ENCODE data around the gene PSMG4. TPM values are rescaled to one million over a fixed set of nuclear protein-coding genes. Genes with fewer than 3 reads are reported as not detected.

PSMG4 gene
- total RNA-seq, 1 experiment from 2014 or later, result 20.9 TPM

DNA sequence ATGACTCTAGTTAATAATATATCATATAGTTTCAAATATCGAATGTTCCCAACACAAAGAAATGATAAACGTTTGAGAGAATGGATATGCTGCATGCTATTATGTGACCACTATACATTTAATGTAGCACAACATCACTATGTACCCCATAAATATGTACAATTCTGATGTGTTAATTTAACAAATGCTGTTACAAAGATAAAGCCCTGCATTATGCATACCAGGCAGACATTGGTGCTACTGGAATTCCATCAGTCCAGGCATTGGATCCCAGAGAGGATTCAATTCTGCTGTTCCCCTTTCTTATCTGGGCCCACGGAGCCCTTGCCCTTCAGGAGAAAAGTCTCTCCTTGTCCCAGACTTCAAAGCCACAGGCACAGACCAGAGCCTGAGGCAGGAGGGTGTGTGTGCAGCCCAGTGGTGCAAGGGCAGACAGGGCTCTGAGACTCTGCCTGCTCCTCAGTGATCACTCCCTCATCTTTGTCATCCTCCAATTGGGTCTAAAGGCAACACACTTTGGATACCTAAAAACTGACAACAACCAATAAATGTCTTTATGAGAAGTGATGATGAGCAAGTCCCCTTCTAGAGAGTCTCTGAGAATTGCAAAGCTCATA, 45.2 kb downstream of the PSMG4 start:
- no peaks in the 10 kb centered on the region for H3K4me1 Mint-ChIP-seq (ENCODE audit: low read depth, unreplicated experiment)
- ChIA-PET CTCF (no interaction called here), POLR2A (no interaction called here)
- Histone ChIP-seq H3K9me3 (no peaks in the 10 kb centered on the region), H3K4me1 (no peaks in the 10 kb centered on the region), H3K36me3 (ENCODE audit: control insufficient read depth, insufficient read depth, low read length) (peaks cover 1% of the 10 kb centered on the region; the same call in 1 of the 2 replicates), H3K27me3 (replicated peaks; ENCODE audit: control insufficient read depth, insufficient read depth, low read length) (no peaks in the 10 kb centered on the region), H3K4me3 (ENCODE audit: low read depth, low read length) (no peak overlapping the region)
- peaks cover 54% of the 10 kb centered on the region for H3K36me3 Mint-ChIP-seq (ENCODE audit: insufficient read depth, unreplicated experiment)
- H3K9me3 Mint-ChIP-seq (ENCODE audit: unreplicated experiment), result no peaks in the 10 kb centered on the region
- intact Hi-C loops (cut with micrococcal nuclease; ENCODE audit: unreplicated experiment), result no loop called here
- H3K4me3 Mint-ChIP-seq (ENCODE audit: unreplicated experiment), result no peak overlapping the region
- H3K27me3 Mint-ChIP-seq (ENCODE audit: insufficient read depth, unreplicated experiment), result no peaks in the 10 kb centered on the region
- TF ChIP-seq, protein P1, sequence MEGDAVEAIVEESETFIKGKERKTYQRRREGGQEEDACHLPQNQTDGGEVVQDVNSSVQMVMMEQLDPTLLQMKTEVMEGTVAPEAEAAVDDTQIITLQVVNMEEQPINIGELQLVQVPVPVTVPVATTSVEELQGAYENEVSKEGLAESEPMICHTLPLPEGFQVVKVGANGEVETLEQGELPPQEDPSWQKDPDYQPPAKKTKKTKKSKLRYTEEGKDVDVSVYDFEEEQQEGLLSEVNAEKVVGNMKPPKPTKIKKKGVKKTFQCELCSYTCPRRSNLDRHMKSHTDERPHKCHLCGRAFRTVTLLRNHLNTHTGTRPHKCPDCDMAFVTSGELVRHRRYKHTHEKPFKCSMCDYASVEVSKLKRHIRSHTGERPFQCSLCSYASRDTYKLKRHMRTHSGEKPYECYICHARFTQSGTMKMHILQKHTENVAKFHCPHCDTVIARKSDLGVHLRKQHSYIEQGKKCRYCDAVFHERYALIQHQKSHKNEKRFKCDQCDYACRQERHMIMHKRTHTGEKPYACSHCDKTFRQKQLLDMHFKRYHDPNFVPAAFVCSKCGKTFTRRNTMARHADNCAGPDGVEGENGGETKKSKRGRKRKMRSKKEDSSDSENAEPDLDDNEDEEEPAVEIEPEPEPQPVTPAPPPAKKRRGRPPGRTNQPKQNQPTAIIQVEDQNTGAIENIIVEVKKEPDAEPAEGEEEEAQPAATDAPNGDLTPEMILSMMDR (IDR thresholded peaks at IDR 0.05; ENCODE audit: insufficient read depth in 1 of 2, low read depth in 1 of 2, low read length in 1 of 2, severe bottlenecking in 1 of 2, unreplicated experiment in 1 of 2), result no peak
- BruUV-seq (replicated peaks), result no TSS peak
- H3K27ac Mint-ChIP-seq (ENCODE audit: unreplicated experiment), result no peak overlapping the region
- no peak for DNase-seq

DNA sequence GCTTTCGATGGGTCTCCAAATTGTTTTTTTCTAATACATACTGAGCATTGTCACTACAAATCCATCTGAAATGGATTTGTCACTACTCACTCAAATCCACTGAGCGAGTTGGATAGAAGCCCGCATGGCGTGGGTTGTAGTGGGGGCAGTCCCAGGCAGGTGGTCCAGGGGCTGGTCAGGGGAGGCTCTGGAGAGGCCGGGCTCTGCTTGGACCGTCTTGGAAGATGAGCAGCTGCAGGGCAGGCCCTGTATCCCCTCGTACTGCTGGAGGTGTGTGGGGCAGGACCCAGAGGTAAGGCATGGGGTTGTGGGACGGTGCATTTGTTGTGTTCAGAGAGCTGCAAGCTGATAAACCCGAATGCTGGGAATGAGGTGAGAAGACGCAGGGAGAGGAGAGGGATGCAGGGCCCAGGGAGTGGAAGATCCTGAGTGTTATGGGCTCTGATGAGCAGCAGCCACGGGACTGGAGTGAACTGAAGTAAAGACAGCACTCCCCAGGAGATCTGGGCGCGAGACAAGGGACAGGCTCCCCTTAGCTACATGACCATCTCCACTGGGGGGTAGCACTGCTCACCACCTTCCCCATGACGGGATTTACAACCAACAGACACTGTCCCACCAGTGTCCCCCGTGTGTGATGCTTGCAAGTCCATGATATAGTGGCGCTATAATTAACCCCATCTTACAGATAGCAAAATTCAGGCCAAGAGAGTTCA, 45.9 kb downstream of the PSMG4 start:
- Mint-ChIP-seq H3K9me3 (ENCODE audit: unreplicated experiment) (no peaks in the 10 kb centered on the region), H3K4me1 (ENCODE audit: low read depth, unreplicated experiment) (no peaks in the 10 kb centered on the region), H3K4me3 (ENCODE audit: unreplicated experiment) (no peak overlapping the region), H3K27ac (ENCODE audit: unreplicated experiment) (peak overlapping the region; percentile 15), H3K36me3 (ENCODE audit: insufficient read depth, unreplicated experiment) (peaks cover 54% of the 10 kb centered on the region), H3K27me3 (ENCODE audit: insufficient read depth, unreplicated experiment) (no peaks in the 10 kb centered on the region)
- H3K4me1 ChIP-seq, result no peaks in the 10 kb centered on the region
- peaks cover 1% of the 10 kb centered on the region; the same call in 1 of the 2 replicates for H3K36me3 ChIP-seq (ENCODE audit: control insufficient read depth, insufficient read depth, low read length)
- CTCF ChIA-PET, result no interaction called here
- no peaks in the 10 kb centered on the region for H3K27me3 ChIP-seq (replicated peaks; ENCODE audit: control insufficient read depth, insufficient read depth, low read length)
- H3K9me3 ChIP-seq, result no peaks in the 10 kb centered on the region
- DNase-seq, result no peak
- POLR2A ChIA-PET, result no interaction called here
- TF ChIP-seq, protein P1 (IDR thresholded peaks at IDR 0.05; ENCODE audit: insufficient read depth in 1 of 2, low read depth in 1 of 2, low read length in 1 of 2, severe bottlenecking in 1 of 2, unreplicated experiment in 1 of 2), result no peak
- BruUV-seq (replicated peaks), result no TSS peak
- H3K4me3 ChIP-seq (ENCODE audit: low read depth, low read length), result no peak overlapping the region
- intact Hi-C loops (cut with micrococcal nuclease; ENCODE audit: unreplicated experiment), result no loop called here

DNA sequence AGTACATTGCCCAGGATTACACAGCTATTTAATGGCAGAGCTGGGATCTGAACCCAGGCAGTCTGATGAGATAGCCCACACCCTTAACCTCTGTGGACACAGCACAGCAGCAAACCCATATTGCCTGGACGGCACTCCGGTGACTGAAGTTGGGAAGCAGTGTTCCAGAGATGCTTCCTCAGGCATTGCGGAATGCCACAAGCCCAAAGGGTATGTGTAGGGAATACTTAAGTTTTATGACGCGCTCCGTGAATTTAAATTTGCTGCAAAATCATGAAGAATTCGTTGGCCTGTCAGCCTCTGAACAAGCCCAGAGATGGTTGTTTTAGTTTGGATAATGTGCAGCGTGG, 46.4 kb downstream of the PSMG4 start:
- Histone ChIP-seq H3K27me3 (replicated peaks; ENCODE audit: control insufficient read depth, insufficient read depth, low read length) (no peaks in the 10 kb centered on the region), H3K4me1 (no peaks in the 10 kb centered on the region), H3K36me3 (ENCODE audit: control insufficient read depth, insufficient read depth, low read length) (peaks cover 1% of the 10 kb centered on the region; the same call in 1 of the 2 replicates), H3K4me3 (ENCODE audit: low read depth, low read length) (no peak overlapping the region), H3K9me3 (no peaks in the 10 kb centered on the region)
- Mint-ChIP-seq H3K9me3 (ENCODE audit: unreplicated experiment) (no peaks in the 10 kb centered on the region), H3K27ac (ENCODE audit: unreplicated experiment) (no peak overlapping the region), H3K36me3 (ENCODE audit: insufficient read depth, unreplicated experiment) (peaks cover 54% of the 10 kb centered on the region), H3K27me3 (ENCODE audit: insufficient read depth, unreplicated experiment) (no peaks in the 10 kb centered on the region), H3K4me1 (ENCODE audit: low read depth, unreplicated experiment) (no peaks in the 10 kb centered on the region), H3K4me3 (ENCODE audit: unreplicated experiment) (no peak overlapping the region)
- intact Hi-C loops (cut with micrococcal nuclease; ENCODE audit: unreplicated experiment), result no loop called here
- ChIA-PET POLR2A (no interaction called here), CTCF (no interaction called here)
- DNase-seq, result no peak
- no TSS peak for BruUV-seq (replicated peaks)
- TF ChIP-seq, protein P1 (IDR thresholded peaks at IDR 0.05; ENCODE audit: insufficient read depth in 1 of 2, low read depth in 1 of 2, low read length in 1 of 2, severe bottlenecking in 1 of 2, unreplicated experiment in 1 of 2), result no peak
